Small intestine (tissue), 7 donors: ENCODE data around the gene OR7C1. TPM values are rescaled to one million over a fixed set of nuclear protein-coding genes. Genes with fewer than 3 reads are reported as not detected.

Experiments used
- DNase-seq, 2 donors: peaks; one replicate each; pipeline versions ENCODE4 v3.0.0 to v3.0.0-alpha.2; 2013
- FAIRE-seq: peaks from 2 replicates; lab custom pipeline; 2012; peaks lifted over from hg19 to GRCh38; lab: Jason Lieb, UNC
- H3K27ac ChIP-seq, 3 donors: one replicate each; pipeline ENCODE4 v1.5.1; 2013; ENCODE audit warnings: low read length in 2 of 3, mild to moderate bottlenecking in 2 of 3, control low read depth in 1 of 3, inconsistent platforms in 1 of 3, low read depth in 1 of 3, moderate library complexity in 1 of 3
- H3K27me3 ChIP-seq, 3 donors: one replicate each; pipeline ENCODE4 v1.6.1; 2013; ENCODE audit warnings: low read length in 3 of 3, inconsistent platforms in 1 of 3; ENCODE audit not compliant: control insufficient read depth in 3 of 3, insufficient read depth in 3 of 3
- H3K36me3 ChIP-seq, 3 donors: one replicate each; pipeline ENCODE4 v1.6.1; 2013; ENCODE audit warnings: low read length in 3 of 3, inconsistent platforms in 1 of 3, low read depth in 1 of 3, mild to moderate bottlenecking in 1 of 3, moderate library complexity in 1 of 3; ENCODE audit not compliant: control insufficient read depth in 3 of 3, insufficient read depth in 2 of 3
- H3K4me1 ChIP-seq, 3 donors: one replicate each; pipeline ENCODE4 v1.6.1; 2013; ENCODE audit warnings: low read length in 2 of 3, inconsistent platforms in 1 of 3, low read depth in 1 of 3, mild to moderate bottlenecking in 1 of 3, moderate library complexity in 1 of 3; ENCODE audit not compliant: control insufficient read depth in 3 of 3, insufficient read depth in 2 of 3
- H3K4me3 ChIP-seq, 3 donors: one replicate each; pipeline ENCODE4 v1.5.1; 2013; ENCODE audit warnings: low read length in 3 of 3, control low read depth in 1 of 3, inconsistent platforms in 1 of 3, low read depth in 1 of 3, mild to moderate bottlenecking in 1 of 3, moderate library complexity in 1 of 3
- H3K9me3 ChIP-seq, 2 donors: one replicate each; pipeline ENCODE4 v1.6.1; 2013; ENCODE audit warnings: low read depth in 1 of 2, low read length in 1 of 2; ENCODE audit not compliant: control insufficient read depth in 2 of 2, insufficient read depth in 1 of 2
- WGBS, 3 donors: extraction: QIAGEN DNeasy Blood & Tissue Kit; methylation state at CpG; one replicate each; pipeline ENCODE4 v1.1.7; 2013; 5-methylcytosine and 5-hydroxymethylcytosine counted together
- polyA plus RNA-seq, 4 donors: library from polyadenylated mRNA; stranded (reverse) in 3 of 4; unstranded in 1 of 4; fragments of 200-250 nt in 3 of 4; fragments of 120-200 nt in 1 of 4; gene quantifications; one replicate each; pipeline versions ENCODE4 v1.2.1 to v1.2.3, GENCODE V29; 2013
- donor health status: healthy with polysubstance abuse.
- donor health status: control.
- donor health status: control.
- donor health status: Bipolar disorder and iron deficiency.
- donor health status: healthy.

Gene OR7C1
- polyA plus RNA-seq, 4 donors, result 0.04 TPM; not detected in 3

- no peaks in the 10 kb centered on the region for H3K4me1 ChIP-seq
- H3K4me3 ChIP-seq, result no peak overlapping the region
- WGBS, 3 donors, result 81 to 83% (median 82%) methylated on average over 6 of the region's 6 CpGs
- FAIRE-seq (no peak), DNase-seq (no peak)
- peaks cover 0 to 2% (median 0%) of the 10 kb centered on the region in 3 donors for H3K36me3 ChIP-seq
- H3K27me3 ChIP-seq, result no peaks in the 10 kb centered on the region
- H3K9me3 ChIP-seq, result no peaks in the 10 kb centered on the region
- H3K27ac ChIP-seq, result no peak overlapping the region
Measured at GRCh38 chr19:14748601-14749000, 86.4 kb downstream of the OR7C1 start.

Other genes with a start within 250 kb of the OR7C1 start
- under 1 TPM in 3 of 4 donors, not detected in 1; 0.03 to 0.77 (median 0.54) TPM for gene ADGRE3, start 160.3 kb downstream of the OR7C1 start, polyA plus RNA-seq
- gene ZNF333, start 145.1 kb downstream of the OR7C1 start, polyA plus RNA-seq, result 10 to 100 TPM in 1 of 4 donors, 1 to 10 TPM in 3; 2.7 to 10.3 (median 4.5) TPM
- gene ADGRE2, start 56.6 kb downstream of the OR7C1 start, polyA plus RNA-seq, result 1 to 10 TPM in 1 of 4 donors, under 1 TPM in 3; 0.22 to 1.2 (median 0.58) TPM
- not detected for gene OR7A5, start within 50 bp of the OR7C1 start, polyA plus RNA-seq
- gene OR7A10, start 13.7 kb upstream of the OR7C1 start, polyA plus RNA-seq, result not detected
- gene OR7A17, start 50.9 kb upstream of the OR7C1 start, polyA plus RNA-seq, result not detected
- not detected for gene OR7C2, start 106.3 kb upstream of the OR7C1 start, polyA plus RNA-seq
- gene SLC1A6, start 144.7 kb upstream of the OR7C1 start, polyA plus RNA-seq, result under 1 TPM in 2 of 4 donors, not detected in 2; 0.06 TPM
- not detected for gene CASP14, start 214.3 kb upstream of the OR7C1 start, polyA plus RNA-seq
- not detected for gene OR1I1, start 247.0 kb upstream of the OR7C1 start, polyA plus RNA-seq